ENCODE measurements around the gene SCN3B.

SCN3B gene

DNA sequence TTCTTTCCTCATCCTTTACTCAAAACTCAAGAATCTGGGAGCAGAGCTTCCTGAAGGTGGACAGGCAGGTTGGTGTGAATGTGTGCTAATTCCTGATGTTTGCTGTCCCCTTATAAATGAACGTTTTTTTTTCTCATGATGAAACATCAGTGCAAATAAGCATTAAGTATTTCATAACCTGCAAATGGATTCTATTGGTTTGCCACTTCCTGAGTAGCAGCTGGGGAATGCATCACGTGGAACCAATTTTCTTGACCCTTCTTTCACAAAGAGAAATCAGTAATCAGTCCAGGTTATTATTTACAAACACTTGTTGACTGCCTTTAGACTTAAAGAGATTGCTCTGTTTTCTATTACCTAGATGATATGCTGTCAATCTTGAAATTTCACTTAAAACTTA is 40.1 kb upstream of the SCN3B start:
- no peak overlapping the region for H3K27ac ChIP-seq
- TF ChIP-seq, protein P1, sequence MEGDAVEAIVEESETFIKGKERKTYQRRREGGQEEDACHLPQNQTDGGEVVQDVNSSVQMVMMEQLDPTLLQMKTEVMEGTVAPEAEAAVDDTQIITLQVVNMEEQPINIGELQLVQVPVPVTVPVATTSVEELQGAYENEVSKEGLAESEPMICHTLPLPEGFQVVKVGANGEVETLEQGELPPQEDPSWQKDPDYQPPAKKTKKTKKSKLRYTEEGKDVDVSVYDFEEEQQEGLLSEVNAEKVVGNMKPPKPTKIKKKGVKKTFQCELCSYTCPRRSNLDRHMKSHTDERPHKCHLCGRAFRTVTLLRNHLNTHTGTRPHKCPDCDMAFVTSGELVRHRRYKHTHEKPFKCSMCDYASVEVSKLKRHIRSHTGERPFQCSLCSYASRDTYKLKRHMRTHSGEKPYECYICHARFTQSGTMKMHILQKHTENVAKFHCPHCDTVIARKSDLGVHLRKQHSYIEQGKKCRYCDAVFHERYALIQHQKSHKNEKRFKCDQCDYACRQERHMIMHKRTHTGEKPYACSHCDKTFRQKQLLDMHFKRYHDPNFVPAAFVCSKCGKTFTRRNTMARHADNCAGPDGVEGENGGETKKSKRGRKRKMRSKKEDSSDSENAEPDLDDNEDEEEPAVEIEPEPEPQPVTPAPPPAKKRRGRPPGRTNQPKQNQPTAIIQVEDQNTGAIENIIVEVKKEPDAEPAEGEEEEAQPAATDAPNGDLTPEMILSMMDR (conservative IDR thresholded peaks at IDR 0.05), result no peak

DNA sequence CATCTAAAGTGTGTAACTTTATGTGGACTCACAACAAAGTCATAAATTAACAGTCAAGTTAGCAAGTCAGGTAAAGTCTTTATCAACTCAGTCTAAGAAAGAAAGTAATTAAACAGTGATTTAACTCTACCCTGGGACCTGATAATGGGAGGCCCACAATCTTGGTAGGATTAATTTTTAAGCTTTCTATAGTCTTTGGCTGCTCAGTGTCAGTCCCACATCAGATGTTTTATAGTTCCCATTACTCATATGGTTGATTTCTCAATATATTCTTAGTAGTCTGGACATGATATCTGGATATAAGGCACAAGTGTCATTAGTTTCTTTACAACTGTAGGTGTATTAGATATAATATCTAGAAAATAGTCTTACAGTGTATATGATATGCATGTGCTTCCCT is 38.5 kb upstream of the SCN3B start:
- TF ChIP-seq, protein P1 (conservative IDR thresholded peaks at IDR 0.05), result no peak
- H3K27ac ChIP-seq, result no peak overlapping the region

DNA sequence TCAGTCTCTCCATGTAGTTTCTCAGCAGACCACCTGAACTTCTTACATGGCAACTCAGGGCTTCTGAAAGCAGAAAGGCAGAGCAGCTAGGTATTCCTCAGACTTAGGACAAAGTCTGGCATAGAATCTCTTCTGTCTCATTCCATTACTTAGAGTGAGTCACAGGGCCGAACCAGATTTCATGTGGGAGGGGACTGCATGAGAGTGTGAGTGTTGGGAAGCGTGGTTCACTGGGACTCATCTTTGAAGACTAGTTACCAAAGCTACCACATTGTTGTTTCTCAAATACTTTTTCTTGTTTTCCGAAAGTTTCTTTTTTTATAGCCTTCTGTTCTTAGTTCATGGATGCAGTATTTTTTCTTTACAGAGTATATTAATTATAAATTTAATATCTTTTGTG is 36.1 kb upstream of the SCN3B start:
- TF ChIP-seq, protein P1 (conservative IDR thresholded peaks at IDR 0.05), result no peak
- no peak overlapping the region for H3K27ac ChIP-seq

DNA sequence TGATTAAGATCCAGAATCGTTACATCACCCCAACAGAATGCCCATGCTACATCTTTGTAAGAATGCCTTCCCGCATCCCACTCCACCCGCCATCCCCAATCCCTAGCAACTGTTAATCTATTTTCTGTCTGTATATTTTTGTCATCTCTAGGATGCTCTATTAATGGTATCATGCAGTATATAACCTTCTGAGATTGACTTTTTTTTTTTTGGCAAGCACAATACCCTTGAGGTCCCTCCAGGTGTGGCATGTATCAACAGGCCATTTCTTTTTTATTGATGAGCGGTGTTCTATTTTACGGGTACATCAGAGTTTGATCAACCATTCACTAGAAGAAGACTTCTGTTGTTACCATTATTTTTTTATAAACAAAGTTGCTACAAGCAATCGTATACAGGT is 30.2 kb upstream of the SCN3B start:
- TF ChIP-seq, protein P1 (conservative IDR thresholded peaks at IDR 0.05), result no peak
- no peak overlapping the region for H3K27ac ChIP-seq

DNA sequence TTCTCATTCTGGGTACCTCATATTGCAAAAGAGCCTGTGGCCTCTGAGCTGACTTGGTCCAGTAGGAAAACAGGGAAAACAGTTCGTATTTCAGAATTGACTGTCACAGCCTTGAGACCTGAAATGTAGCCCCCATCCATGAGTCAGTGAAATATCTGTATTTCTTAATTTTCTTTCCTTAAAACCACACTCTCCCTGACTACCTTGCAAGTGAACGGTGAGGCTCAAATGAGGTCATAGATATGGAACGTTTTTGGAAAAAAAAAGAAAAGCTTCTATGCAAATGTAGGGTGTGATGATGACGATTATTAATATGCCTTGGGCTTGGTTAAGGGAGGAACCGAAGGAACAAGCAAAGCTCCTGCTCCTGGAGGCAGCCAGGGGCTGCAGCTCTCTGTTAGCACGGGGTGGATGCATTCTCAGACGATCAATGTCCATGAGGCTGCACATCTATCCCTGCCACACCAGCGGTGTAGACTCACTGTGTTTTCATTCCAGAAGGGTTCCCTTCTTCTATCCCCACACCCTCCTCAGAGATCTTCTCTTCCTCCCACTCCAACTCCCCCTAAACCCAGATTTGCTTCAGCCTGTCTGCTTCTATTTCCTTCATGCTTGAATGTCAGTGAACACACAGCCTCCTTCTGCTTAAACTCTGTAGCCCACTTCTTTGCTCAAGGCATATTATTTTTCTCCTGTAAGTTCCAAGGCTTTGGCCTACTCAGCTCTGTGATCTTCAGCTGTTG is 29.2 kb upstream of the SCN3B start:
- no peak overlapping the region for H3K27ac ChIP-seq
- TF ChIP-seq, protein P1 (conservative IDR thresholded peaks at IDR 0.05), result no peak

DNA sequence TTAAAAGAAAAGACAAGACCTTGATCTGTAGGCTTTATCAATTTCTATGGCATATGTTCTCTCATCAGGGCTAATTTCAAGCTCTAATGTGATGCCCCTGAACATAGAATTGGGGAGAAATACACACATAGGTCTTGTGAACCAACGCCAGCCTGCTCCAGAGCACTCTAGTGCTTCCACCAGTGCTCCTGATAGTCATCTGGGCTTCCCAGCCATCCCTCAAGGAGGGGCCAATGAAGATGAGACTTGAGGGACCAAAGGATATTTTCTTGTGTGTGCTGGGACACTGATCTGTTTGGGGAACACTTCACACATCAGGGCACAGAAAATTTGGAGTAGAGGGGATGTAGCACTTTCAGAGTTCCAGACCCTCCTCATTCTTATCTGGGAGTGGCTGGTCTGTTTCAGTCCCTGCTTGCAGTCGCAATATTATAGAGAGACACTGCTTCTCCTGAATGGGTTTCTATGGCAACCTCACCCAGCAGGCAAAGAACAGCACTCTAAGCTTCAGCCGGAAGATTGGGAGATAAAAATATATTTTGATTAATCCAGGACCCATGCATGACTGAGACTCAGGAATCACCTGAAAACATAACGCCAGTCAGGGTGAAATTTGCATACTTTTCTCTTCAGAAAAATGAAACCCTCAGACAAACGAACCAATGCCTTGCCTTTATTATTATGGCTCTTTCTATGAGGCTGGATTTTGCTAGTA is 28.4 kb upstream of the SCN3B start:
- TF ChIP-seq, protein P1 (conservative IDR thresholded peaks at IDR 0.05), result no peak
- no peak overlapping the region for H3K27ac ChIP-seq

DNA sequence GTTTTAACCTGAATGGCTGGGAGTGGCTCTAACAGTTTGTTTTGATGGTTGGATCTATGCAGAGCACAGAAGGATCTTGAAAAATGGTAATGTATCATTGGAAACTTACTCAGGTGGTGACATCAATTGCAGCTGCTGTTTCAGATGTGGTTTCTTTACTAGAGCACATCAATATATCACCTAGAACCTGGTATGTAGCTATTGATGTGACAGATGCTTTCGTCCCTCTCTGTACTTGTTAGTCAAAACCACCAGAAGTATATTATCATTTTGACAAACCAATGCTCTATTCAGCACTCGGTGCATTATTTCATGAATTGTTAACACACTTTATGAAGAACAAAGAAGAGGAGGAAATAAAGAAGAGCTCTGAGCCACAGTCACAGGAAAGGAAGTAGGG is 26.6 kb upstream of the SCN3B start:
- TF ChIP-seq, protein P1 (conservative IDR thresholded peaks at IDR 0.05), result no peak
- H3K27ac ChIP-seq, result no peak overlapping the region
